ENCODE results near the gene A2ML1.
"Not testable (repeated sequence)": the region's sequence is repeated elsewhere in the genome, so short reads cannot be mapped to it uniquely, and the experiment has no call there.

A2ML1 gene

DNA sequence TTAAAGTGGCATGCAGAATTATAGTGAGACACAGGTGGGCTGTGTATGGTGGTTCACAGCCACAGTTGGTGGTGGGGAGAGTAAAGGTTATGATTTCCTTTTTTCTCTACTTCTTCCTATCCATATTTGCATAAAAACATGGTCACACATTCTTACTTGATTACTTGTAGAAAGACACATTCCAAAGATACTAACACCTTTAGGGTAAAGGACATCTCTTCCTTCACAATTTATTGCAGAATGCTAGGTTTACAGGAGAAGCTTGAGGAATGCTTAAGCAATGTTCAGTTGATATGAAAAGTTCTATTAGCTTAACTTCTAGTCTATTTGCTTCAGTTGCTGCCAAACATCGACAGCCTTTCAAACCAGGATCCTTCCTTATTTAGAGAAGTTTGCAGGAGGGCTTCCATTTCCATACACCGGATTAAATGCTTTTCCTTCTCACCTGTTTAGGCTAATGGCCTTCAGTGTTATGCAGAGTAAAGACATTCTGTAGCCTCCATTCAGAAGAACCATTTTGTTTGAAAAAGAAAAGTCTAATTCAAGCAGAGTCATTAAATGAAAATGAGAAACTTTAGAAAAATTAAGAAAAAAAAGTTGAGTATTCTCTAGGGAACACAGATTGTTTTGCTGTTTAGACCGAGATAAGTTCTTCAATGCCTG lies 89.3 kb downstream of the A2ML1 start:
- DNase-seq: no peak

DNA sequence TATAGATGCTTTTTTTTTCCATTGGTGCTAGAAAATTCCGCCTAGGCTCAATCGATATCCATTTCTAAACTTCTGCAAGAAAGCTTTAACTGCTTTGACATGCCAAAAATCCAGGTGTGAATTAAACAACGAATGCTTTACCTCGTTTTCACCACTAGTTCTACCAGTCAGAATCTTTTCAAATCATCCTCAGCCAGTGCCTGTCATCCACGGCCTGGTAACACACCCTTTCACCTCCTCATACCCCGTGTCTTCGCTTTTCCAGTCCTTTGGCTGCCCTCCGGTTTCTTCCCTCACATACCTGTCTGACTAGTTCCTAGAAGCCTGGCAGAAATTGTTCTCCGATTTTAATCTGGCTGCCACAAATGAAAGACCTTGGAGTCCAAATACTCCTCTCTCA lies 90.5 kb downstream of the A2ML1 start:
- peak in 1 of 2 experiments; percentile 26 for DNase-seq

DNA sequence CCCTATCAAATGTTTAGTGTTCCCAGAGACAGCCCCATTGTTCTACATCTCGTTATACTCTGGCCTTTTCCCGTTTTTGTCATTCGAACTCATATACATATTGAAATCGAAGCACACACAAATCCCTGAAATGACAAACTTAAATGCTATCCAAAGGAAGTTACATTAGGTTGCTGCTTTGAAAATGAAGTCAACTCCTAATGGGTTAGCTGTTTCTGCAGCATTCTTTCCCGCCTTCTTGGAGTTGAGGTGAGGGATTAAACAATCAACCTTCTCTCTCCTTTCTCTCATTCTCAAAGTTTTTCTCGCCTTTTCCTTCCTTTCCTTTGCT lies 91.2 kb downstream of the A2ML1 start:
- DNase-seq: peak in 1 of 2 experiments; percentile 47

DNA sequence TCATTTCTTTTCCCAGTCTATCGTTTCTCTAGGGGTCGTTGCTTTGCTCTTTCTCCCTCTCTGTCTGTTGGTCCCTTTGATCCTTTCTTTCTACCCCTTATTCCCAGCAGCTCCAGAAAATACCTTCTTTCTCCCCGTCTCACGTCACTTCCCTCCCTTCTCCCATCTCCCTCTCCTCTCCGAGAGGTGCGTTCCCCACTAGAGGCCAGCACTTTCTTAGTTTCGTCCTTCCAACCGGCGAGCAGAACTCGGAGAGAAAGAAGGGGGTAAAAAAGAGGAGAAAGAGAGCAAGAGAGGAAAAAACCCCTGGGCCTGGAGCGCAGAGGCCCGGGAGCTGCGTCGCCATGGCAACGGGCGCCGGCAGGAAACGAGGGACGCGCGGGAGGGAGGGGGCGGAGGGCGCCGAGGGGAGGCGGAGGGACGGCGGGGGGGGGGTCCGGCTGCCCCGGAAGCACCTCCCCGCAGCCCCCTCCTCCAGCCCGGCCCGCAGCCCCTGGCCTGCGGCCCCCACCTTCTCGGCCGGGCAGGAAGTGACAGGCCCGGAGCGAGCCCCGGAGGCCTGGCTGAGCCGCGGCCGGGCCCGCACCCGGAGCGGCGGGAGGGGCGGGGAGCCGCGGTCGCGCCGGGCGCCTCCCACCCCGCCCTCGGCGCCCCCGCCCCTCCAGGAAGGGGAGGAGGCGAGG lies 91.8 kb downstream of the A2ML1 start, which contains the start of gene PHC1:
TSS of gene PHC1 (plus strand) at position 477 of the 683 bp plus-strand sequence. CDS start 3,169 bp downstream, outside the sequence.
- peak; percentile 83 to 85 for DNase-seq

DNA sequence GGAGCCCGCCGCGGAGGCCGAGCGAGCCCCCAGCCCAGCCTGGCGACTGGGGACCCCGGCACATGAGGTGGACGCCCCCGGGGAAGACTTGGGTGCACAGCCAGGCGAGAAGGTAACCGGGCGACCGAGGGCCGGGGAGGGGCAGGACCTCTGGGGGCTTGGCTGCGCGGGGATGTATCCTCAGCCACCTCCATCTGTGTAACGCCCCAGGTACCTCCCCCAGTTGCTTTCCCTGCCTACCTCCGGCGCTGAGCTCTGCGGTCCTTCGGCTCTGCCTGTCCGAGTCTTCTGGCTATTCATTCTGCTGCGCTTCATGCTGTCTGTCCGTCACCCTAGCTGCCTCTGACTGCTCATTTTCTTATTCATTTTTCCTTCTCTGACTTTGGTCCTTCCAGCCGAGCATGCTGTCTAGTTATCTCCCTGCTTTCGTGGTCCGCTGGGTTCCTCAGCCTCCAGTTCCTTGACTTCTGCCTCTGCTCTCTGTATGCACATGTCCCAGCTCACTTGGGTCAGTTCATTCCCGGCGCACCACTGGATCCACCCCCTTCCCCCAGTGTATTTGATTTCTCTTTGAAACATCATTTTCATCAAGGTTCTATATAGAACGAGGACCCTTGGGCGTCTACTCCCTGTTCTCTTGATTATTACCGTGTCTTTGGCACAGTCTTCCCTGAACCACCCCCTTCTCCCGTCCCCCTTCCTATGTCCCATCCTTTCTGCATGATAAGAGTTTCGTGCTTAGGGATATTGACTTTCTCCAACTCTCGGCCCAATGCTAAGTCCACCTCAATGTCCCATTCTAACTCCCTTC lies 92.5 kb downstream of the A2ML1 start:
- peak; percentile 44 to 65 for DNase-seq

DNA sequence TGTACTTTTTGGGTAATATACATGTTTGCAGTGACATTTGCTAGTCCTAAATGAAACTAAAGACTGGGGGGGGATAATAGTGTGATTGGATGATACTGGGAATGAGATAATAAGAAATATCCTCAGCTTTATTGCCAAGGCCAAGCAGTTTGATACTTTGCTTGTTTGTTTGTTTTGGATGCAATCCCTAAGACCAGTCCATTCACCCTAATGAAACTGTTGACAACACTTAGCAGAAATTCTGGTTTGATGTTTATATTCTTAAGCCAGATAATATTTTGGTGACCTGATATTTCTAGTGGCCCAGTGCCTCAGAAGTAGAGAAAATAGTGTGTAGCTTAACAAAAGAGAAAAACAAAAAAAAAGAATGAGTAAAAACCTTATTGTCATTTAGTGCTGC lies 93.7 kb downstream of the A2ML1 start:
- no peak for DNase-seq

DNA sequence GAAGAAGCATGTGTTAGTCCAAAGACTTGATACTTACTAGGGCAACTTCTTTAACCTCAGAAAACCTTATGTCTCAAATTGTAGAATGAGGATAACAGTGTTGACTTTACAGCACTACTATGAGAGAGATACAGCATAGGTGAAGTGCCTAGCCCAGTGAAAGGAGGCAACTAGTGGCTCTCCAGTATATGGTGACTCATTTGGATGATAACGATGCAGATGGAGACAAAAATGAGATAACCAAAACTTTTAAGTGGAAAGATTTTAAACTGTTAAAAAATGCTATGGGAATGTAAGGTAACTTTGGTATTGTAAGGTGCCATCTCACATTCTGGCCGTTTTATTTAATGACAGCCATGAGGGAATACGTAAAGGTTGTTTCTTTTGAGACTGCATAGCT lies 94.6 kb downstream of the A2ML1 start:
- DNase-seq: no peak

DNA sequence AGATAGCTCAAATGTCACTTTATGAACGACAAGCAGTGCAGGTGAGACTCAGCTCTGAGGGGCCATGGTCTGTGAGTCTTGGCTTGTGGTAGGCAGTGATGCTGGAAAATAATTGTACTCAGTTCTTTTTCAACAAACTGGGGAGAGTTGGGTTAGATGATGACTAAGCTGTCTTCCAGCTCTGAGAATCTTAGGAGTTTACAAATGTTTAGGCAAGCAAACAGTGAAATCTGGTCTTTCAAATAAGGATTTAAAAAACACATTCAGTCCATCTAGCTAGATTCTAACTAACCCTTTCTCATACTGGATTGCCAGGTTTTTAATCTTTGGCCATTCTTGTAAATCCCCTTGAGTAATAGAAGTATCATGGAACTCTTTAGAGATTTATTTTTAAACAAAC lies 95.3 kb downstream of the A2ML1 start:
- no peak for DNase-seq

DNA sequence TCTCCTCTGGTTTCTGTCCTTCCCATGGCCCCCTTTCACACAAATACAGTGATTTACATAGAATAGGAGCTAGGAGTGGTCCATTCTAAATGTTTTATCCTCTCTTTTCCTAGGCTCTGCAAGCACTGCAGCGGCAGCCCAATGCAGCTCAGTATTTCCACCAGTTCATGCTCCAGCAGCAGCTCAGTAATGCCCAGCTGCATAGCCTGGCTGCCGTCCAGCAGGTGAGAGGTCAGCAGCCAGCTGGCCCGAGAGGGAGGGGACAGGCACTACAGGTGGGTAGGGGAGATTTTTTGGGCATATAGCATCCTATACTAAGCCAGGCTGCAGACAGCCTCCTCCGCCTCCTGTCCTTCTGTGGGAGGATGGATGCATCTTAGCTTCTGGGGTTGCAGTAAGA lies 97.2 kb downstream of the A2ML1 start:
- not testable (repeated sequence) for DNase-seq

DNA sequence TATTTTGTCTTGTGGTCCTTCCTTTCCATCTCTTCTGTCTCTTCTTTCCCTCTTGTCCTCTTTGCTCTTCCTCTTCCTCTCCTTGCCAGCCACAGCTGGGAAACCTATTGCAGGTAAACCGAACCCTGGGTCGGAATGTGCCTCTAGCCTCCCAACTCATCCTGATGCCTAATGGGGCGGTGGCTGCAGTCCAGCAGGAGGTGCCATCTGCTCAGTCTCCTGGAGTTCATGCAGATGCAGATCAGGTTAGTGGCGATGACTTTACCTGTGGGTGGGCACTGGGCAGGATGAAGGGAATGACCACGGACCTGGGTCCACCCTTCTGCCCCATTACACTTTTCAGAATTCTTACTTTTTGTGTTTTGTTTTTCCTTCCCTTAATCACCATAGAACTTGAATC lies 100.1 kb downstream of the A2ML1 start:
- no peak for DNase-seq

Data from NCI-H2081 (cell line).